Small intestine (tissue), 7 donors: ENCODE results near the gene LRRC36. TPM values are rescaled to one million over a fixed set of nuclear protein-coding genes. Genes with fewer than 3 reads are reported as not detected.
A peak's percentile ranks its signal among the peaks of the same experiment; 100 is the strongest.
"Not testable (repeated sequence)": the region's sequence is repeated elsewhere in the genome, so short reads cannot be mapped to it uniquely, and the experiment has no call there.

Experiments
- DNase-seq, 2 donors: peaks; one replicate each; pipeline versions ENCODE4 v3.0.0 to v3.0.0-alpha.2; 2013
- FAIRE-seq: peaks from 2 replicates; lab custom pipeline; 2012; peaks lifted over from hg19 to GRCh38; lab: Jason Lieb, UNC
- H3K27ac ChIP-seq, 3 donors: one replicate each; pipeline ENCODE4 v1.5.1; 2013; ENCODE audit warnings: low read length in 2 of 3, mild to moderate bottlenecking in 2 of 3, control low read depth in 1 of 3, inconsistent platforms in 1 of 3, low read depth in 1 of 3, moderate library complexity in 1 of 3
- H3K27me3 ChIP-seq, 3 donors: one replicate each; pipeline ENCODE4 v1.6.1; 2013; ENCODE audit warnings: low read length in 3 of 3, inconsistent platforms in 1 of 3; ENCODE audit not compliant: control insufficient read depth in 3 of 3, insufficient read depth in 3 of 3
- H3K36me3 ChIP-seq, 3 donors: one replicate each; pipeline ENCODE4 v1.6.1; 2013; ENCODE audit warnings: low read length in 3 of 3, inconsistent platforms in 1 of 3, low read depth in 1 of 3, mild to moderate bottlenecking in 1 of 3, moderate library complexity in 1 of 3; ENCODE audit not compliant: control insufficient read depth in 3 of 3, insufficient read depth in 2 of 3
- H3K4me1 ChIP-seq, 3 donors: one replicate each; pipeline ENCODE4 v1.6.1; 2013; ENCODE audit warnings: low read length in 2 of 3, inconsistent platforms in 1 of 3, low read depth in 1 of 3, mild to moderate bottlenecking in 1 of 3, moderate library complexity in 1 of 3; ENCODE audit not compliant: control insufficient read depth in 3 of 3, insufficient read depth in 2 of 3
- H3K4me3 ChIP-seq, 3 donors: one replicate each; pipeline ENCODE4 v1.5.1; 2013; ENCODE audit warnings: low read length in 3 of 3, control low read depth in 1 of 3, inconsistent platforms in 1 of 3, low read depth in 1 of 3, mild to moderate bottlenecking in 1 of 3, moderate library complexity in 1 of 3
- H3K9me3 ChIP-seq, 2 donors: one replicate each; pipeline ENCODE4 v1.6.1; 2013; ENCODE audit warnings: low read depth in 1 of 2, low read length in 1 of 2; ENCODE audit not compliant: control insufficient read depth in 2 of 2, insufficient read depth in 1 of 2
- whole genome bisulfite sequencing, 3 donors: extraction: QIAGEN DNeasy Blood & Tissue Kit; methylation state at CpG; one replicate each; pipeline ENCODE4 v1.1.7; 2013; 5-methylcytosine and 5-hydroxymethylcytosine counted together
- polyA plus RNA-seq, 4 donors: library from polyadenylated mRNA; stranded (reverse) in 3 of 4; unstranded in 1 of 4; fragments of 200-250 nt in 3 of 4; fragments of 120-200 nt in 1 of 4; gene quantifications; one replicate each; pipeline versions ENCODE4 v1.2.1 to v1.2.3, GENCODE V29; 2013
- donor health status: healthy with polysubstance abuse.
- donor health status: control.
- donor health status: control.
- donor health status: Bipolar disorder and iron deficiency.
- donor health status: healthy.

LRRC36 gene
- polyA plus RNA-seq, 4 donors = 0.87 to 1.9 TPM; not detected in 2

- WGBS, 3 donors = 92 to 94% (median 93%) methylated on average over 4 of the region's 4 CpGs
- DNase-seq (no peak), FAIRE-seq (no peak)
- Histone ChIP-seq H3K4me1 (peaks cover 0 to 2% (median 0%) of the 10 kb centered on the region in 3 donors), H3K9me3 (no peaks in the 10 kb centered on the region), H3K27me3 (no peaks in the 10 kb centered on the region), H3K36me3 (no peaks in the 10 kb centered on the region), H3K27ac (no peak overlapping the region), H3K4me3 (no peak overlapping the region)
These were observed 16.0 kb downstream of the LRRC36 start for GRCh38 chr16:67342616-67343015.

DNA sequence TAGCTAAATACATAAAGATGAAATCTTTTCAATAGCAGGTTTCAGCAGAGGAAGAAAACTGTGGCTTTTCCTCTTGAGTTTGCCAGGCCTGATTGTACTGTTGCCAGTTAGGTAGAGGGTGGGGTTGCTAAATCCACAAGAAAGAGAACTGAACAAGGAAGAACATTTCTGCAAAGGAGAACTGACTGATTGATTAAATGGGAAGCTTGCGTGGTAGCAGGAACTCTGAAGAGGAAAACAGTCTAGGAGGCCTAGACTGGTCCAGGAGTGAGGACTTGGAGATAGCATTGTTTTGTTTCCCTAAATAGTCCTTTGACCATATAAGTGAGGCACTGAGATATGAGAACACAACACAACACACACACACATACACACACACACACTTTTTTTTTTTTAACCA lies 18.8 kb downstream of the LRRC36 start:
- Histone ChIP-seq H3K27me3 (no peaks in the 10 kb centered on the region), H3K9me3 (no peaks in the 10 kb centered on the region), H3K27ac (peak overlapping the region in 1 of 3 donors; percentile 46), H3K36me3 (no peaks in the 10 kb centered on the region), H3K4me3 (no peak overlapping the region), H3K4me1 (peaks cover 0 to 2% (median 0%) of the 10 kb centered on the region in 3 donors)
- DNase-seq (peak in 1 of 2 donors; percentile 41), FAIRE-seq (no peak)
- 19 to 45% (median 30%) methylated on average over 1 of the region's 1 CpG for WGBS, 3 donors

- Histone ChIP-seq H3K27ac (no peak overlapping the region), H3K9me3 (no peaks in the 10 kb centered on the region), H3K4me1 (peaks cover 0 to 2% (median 0%) of the 10 kb centered on the region in 3 donors), H3K27me3 (no peaks in the 10 kb centered on the region), H3K4me3 (no peak overlapping the region), H3K36me3 (no peaks in the 10 kb centered on the region)
- WGBS, 3 donors = 63 to 65% (median 64%) methylated on average over 3 of the region's 3 CpGs
- DNase-seq (no peak), FAIRE-seq (no peak)
These were observed 19.7 kb downstream of the LRRC36 start for GRCh38 chr16:67346341-67346740.

DNA sequence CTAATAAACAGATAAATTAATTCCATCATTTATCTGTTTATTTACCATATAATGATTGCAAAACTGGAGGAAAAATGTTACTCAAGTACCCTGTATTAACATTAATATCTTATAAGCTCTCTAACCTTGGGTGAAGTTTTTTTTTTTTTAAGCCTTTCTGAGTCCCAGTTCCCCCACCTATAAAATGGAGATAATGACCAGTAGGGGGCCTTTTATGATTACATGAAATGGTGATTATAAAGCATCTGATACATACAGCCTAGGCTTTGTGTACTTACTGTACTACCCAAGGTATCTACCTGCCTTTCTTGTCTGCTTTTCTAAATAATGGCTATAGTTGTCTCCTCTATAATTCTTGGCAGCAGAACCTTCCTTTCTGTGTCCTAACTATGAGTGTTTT lies 22.6 kb downstream of the LRRC36 start:
- Histone ChIP-seq H3K9me3 (no peaks in the 10 kb centered on the region), H3K27me3 (no peaks in the 10 kb centered on the region), H3K36me3 (no peaks in the 10 kb centered on the region), H3K27ac (no peak overlapping the region), H3K4me3 (no peak overlapping the region), H3K4me1 (peaks cover 0 to 2% (median 0%) of the 10 kb centered on the region in 3 donors)
- peak in 1 of 2 donors; percentile 54 for DNase-seq
- FAIRE-seq = peak; percentile 15

DNA sequence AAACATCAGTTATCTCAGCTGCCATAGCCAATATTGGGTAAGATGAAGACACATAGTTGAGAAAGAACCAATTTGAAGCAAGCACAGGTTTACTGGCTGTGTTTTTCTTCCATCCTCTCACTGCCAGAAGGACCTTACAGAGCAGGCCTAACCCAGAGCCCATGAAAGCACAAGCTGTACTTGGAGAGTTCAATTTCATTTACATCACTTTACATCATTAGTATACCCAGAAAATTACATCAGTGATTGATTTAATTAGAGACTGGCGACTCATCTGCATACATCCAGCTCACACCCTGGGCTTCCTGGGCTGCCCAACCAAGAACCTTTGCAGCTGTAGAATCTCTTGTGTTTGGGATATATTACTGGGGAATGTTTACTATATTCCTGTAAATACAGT lies 23.7 kb downstream of the LRRC36 start:
- WGBS, 3 donors = 91 to 100% (median 93%) methylated on average over 1 of the region's 1 CpG
- H3K27ac ChIP-seq = no peak overlapping the region
- H3K4me1 ChIP-seq = peaks cover 0 to 2% (median 0%) of the 10 kb centered on the region in 3 donors

GRCh38 chr16:67352463-67352862 lies 25.8 kb downstream of the LRRC36 start:
- H3K36me3 ChIP-seq, H3K4me1 ChIP-seq, H3K9me3 ChIP-seq, DNase-seq, H3K27me3 ChIP-seq, H3K4me3 ChIP-seq, H3K27ac ChIP-seq, FAIRE-seq: not testable (repeated sequence)
- WGBS, 3 donors = 90 to 96% (median 96%) methylated on average over 3 of the region's 3 CpGs

More for the DNA sequence above, 23.7 kb downstream of the LRRC36 start:
- DNase-seq = no peak
- H3K27me3 ChIP-seq = no peaks in the 10 kb centered on the region
- no peaks in the 10 kb centered on the region for H3K36me3 ChIP-seq
- FAIRE-seq = no peak
- no peak overlapping the region for H3K4me3 ChIP-seq
- H3K9me3 ChIP-seq = no peaks in the 10 kb centered on the region

GRCh38 chr16:67356396-67356795 lies 29.8 kb downstream of the LRRC36 start:
- DNase-seq (no peak), FAIRE-seq (no peak)
- 45 to 72% (median 68%) methylated on average over 3 of the region's 3 CpGs for WGBS, 3 donors
- Histone ChIP-seq H3K4me1 (peaks cover 0 to 7% (median 0%) of the 10 kb centered on the region in 3 donors), H3K9me3 (no peaks in the 10 kb centered on the region), H3K36me3 (no peaks in the 10 kb centered on the region), H3K4me3 (no peak overlapping the region), H3K27me3 (no peaks in the 10 kb centered on the region), H3K27ac (no peak overlapping the region)

DNA sequence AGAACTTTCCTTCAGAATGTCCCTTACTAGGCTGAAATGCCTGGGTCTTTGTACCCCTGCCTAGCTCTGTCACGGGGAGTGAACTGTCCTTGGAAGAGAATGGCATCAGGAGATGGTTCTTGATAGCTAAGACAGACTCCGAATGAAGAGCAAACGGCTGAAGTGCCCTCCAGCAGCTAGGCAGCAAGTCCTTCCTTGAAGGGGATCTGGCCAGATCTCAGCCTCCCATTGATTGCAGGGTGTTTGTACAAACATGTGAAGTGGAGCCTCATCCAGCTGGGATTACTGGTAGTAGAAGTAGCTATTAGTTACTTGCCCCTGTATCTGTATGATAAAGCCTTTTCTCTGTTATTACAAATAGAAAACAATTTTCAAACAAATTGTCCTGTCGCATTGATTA lies 30.9 kb downstream of the LRRC36 start:
- no peak overlapping the region for H3K4me3 ChIP-seq
- H3K27me3 ChIP-seq = no peaks in the 10 kb centered on the region
- WGBS, 3 donors = 66 to 76% (median 74%) methylated on average over 4 of the region's 4 CpGs
- peaks cover 0 to 7% (median 0%) of the 10 kb centered on the region in 3 donors for H3K4me1 ChIP-seq
- FAIRE-seq (no peak), DNase-seq (no peak)
- H3K36me3 ChIP-seq = no peaks in the 10 kb centered on the region
- H3K9me3 ChIP-seq = no peaks in the 10 kb centered on the region
- H3K27ac ChIP-seq = no peak overlapping the region
